Left lung (tissue), 10 donors: Measurements from ENCODE around the gene PCBD2. TPM values are rescaled to one million over a fixed set of nuclear protein-coding genes. Genes with fewer than 3 reads are reported as not detected.

ENCODE experiments used
- ATAC-seq: fragments of 200-7000 bp; cut with Tn5 transposase; one replicate; pipeline ENCODE4 v1.9.1; 2020; ENCODE audit warnings: moderate library complexity
- DNase-seq, 4 donors: peaks; one replicate each; pipeline ENCODE4 v3.0.0-alpha.2; 2013 to 2020
- H3K27ac ChIP-seq, 2 donors: fragments of 200-600 bp; sonication (generic) in 1 of 2; one replicate each; pipeline versions ENCODE4 v1.5.0 to v1.8.0; 2020 to 2021
- H3K27me3 ChIP-seq, 2 donors: fragments of 200-600 bp; sonication (generic) in 1 of 2; one replicate each; pipeline versions ENCODE4 v1.5.0 to v1.8.0; 2020 to 2021
- H3K36me3 ChIP-seq, 2 donors: fragments of 200-600 bp; sonication (generic) in 1 of 2; one replicate each; pipeline versions ENCODE4 v1.5.0 to v1.8.0; 2020 to 2021
- H3K4me1 ChIP-seq, 2 donors: fragments of 200-600 bp; one replicate each; pipeline ENCODE4 v1.8.0; 2021
- H3K4me3 ChIP-seq, 2 donors: fragments of 200-600 bp; sonication (generic) in 1 of 2; one replicate each; pipeline versions ENCODE4 v1.5.0 to v1.8.0; 2020 to 2021; ENCODE audit warnings: mild to moderate bottlenecking in 1 of 2
- H3K9me3 ChIP-seq, 2 donors: fragments of 200-600 bp; sonication (generic) in 1 of 2; one replicate each; pipeline versions ENCODE4 v1.5.0 to v1.8.0; 2020 to 2021
- intact Hi-C, 2 donors: fragments of 100-400 bp; cut with DNase I; formaldehyde crosslinking; loops; one replicate each; pipeline versions ENCODE4 v1.11.2 to v1.14.2; 2022
- microRNA-seq, 2 donors: library from miRNA; unstranded; fragments of <30 nt; microRNA quantifications; one replicate each; pipeline ENCODE4, GENCODE V29; 2019
- polyA plus RNA-seq, 6 donors: library from polyadenylated mRNA; unstranded; fragments of 120-200 nt; gene quantifications; one replicate each; pipeline ENCODE4 v1.2.1, GENCODE V29; 2013; ENCODE audit not compliant: insufficient read length in 6 of 6
- total RNA-seq, 2 donors: library from RNA; stranded (reverse); fragmentation: NEBNext Ultra II Directional; extraction: Animal tissue kit (Norgen Biotek cat#: 25700); gene quantifications; one replicate each; pipeline ENCODE4 v1.2.1, GENCODE V29; 2021
- TF ChIP-seq, protein P1 (sequence below), 2 donors: fragments of 200-600 bp; sonication (generic) in 1 of 2; IDR thresholded peaks; one replicate each; pipeline versions ENCODE4 v1.5.0 to v1.8.0; 2021; ENCODE audit warnings: antibody characterized with exemption in 2 of 2
- donor health status: DM: no; HTN: yes; CAD: no.
- donor health status: DM: no; HTN: no; CAD: no.

PCBD2 gene
- total and polyA plus RNA-seq, 8 donors = 9.8 to 17.7 (median 13.5) TPM

DNA sequence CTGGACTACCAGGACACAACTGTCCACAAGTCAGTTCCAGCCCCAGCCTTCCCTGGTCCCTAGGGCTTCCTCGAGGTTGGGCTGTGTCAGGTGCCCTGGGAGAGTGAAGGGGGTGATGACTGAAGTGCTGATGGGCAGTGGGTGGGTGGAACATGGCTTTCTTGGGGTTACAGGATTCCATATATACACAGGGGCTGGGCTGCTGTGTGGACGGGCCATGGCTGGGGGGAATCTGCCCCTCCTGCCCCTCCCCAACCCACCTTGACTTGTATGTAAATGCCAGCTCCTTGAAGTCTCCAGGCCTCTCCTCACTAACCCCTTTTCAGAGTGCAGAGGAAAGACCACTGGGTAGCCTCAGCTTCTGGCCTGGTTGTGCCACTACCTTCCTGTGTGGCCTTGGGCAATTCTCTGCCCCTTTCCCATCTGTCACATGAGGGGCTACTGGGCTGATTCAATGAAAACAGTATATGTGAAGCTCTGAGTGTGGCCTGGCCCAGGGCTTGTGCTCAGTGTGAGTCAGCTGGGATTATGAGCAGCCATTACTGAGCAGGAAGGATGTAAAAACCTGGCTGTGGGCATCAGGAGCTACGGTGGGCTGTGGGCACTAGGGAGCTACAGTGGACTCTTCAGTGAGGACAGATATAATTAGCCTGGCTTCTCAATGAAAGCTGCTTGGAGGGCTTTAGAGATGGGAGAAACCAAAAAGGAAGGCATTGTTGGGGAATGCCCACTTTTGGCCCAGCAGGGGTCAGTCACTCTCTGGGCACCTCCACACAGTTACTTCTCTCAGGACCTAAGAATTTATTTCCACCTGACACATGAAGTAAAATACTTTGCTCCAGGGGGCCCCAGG lies 105.8 kb downstream of the PCBD2 start:
- TF ChIP-seq, protein P1, sequence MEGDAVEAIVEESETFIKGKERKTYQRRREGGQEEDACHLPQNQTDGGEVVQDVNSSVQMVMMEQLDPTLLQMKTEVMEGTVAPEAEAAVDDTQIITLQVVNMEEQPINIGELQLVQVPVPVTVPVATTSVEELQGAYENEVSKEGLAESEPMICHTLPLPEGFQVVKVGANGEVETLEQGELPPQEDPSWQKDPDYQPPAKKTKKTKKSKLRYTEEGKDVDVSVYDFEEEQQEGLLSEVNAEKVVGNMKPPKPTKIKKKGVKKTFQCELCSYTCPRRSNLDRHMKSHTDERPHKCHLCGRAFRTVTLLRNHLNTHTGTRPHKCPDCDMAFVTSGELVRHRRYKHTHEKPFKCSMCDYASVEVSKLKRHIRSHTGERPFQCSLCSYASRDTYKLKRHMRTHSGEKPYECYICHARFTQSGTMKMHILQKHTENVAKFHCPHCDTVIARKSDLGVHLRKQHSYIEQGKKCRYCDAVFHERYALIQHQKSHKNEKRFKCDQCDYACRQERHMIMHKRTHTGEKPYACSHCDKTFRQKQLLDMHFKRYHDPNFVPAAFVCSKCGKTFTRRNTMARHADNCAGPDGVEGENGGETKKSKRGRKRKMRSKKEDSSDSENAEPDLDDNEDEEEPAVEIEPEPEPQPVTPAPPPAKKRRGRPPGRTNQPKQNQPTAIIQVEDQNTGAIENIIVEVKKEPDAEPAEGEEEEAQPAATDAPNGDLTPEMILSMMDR (IDR thresholded peaks at IDR 0.05) = no peak
- no peaks in the 10 kb centered on the region for H3K27me3 ChIP-seq
- no peak overlapping the region for H3K27ac ChIP-seq
- no peaks in the 10 kb centered on the region for H3K36me3 ChIP-seq
- no peak overlapping the region for H3K4me3 ChIP-seq
- peak in 1 of 4 donors; percentile 34 for DNase-seq
- intact Hi-C loops = no loop called here
- no peaks in the 10 kb centered on the region for H3K9me3 ChIP-seq
- no peaks in the 10 kb centered on the region for H3K4me1 ChIP-seq
- ATAC-seq = no peak

- intact Hi-C loops = no loop called here
- peak in 1 of 4 donors; percentile 19 for DNase-seq
- no peaks in the 10 kb centered on the region for H3K9me3 ChIP-seq
- TF ChIP-seq, protein P1 (IDR thresholded peaks at IDR 0.05) = no peak
- no peak overlapping the region for H3K4me3 ChIP-seq
- no peaks in the 10 kb centered on the region for H3K36me3 ChIP-seq
- H3K27ac ChIP-seq = no peak overlapping the region
- H3K27me3 ChIP-seq = no peaks in the 10 kb centered on the region
- no peak for ATAC-seq
- H3K4me1 ChIP-seq = no peaks in the 10 kb centered on the region
Observed at GRCh38 chr5:135011355-135012032, 106.6 kb downstream of the PCBD2 start.

GRCh38 chr5:135012033-135012588 lies 107.2 kb downstream of the PCBD2 start:
- Histone ChIP-seq H3K36me3 (no peaks in the 10 kb centered on the region), H3K27ac (no peak overlapping the region), H3K4me3 (no peak overlapping the region), H3K9me3 (no peaks in the 10 kb centered on the region), H3K27me3 (no peaks in the 10 kb centered on the region), H3K4me1 (no peaks in the 10 kb centered on the region)
- TF ChIP-seq, protein P1 (IDR thresholded peaks at IDR 0.05) = no peak
- DNase-seq (peak in 1 of 4 donors; percentile 26), ATAC-seq (no peak)
- intact Hi-C loops = no loop called here

Small RNAs within 50 kb of the gene (microRNA-seq; reads per million reads assigned to microRNA genes)
- 0 reads per million in 2 donors for gene MIR4461

Other genes with a start within 250 kb of the PCBD2 start
- 10 to 100 TPM; 23.6 to 31.4 TPM for gene CAMLG, start 166.6 kb upstream of the PCBD2 start, total RNA-seq
- 10 to 100 TPM; 66.8 to 71.6 (median 69.2) TPM for gene CAMLG, start 166.6 kb upstream of the PCBD2 start, polyA plus RNA-seq
- gene DDX46, start 146.4 kb upstream of the PCBD2 start, total RNA-seq = 10 to 100 TPM; 35.4 to 48.0 TPM
- 100 to 1,000 TPM in 1 of 6 donors, 10 to 100 TPM in 5; 81.8 to 105 (median 89.6) TPM for gene DDX46, start 146.4 kb upstream of the PCBD2 start, polyA plus RNA-seq
- gene C5orf24, start 59.2 kb upstream of the PCBD2 start, total RNA-seq = 10 to 100 TPM; 50.8 to 64.4 TPM
- 10 to 100 TPM; 73.3 to 86.3 (median 77.8) TPM for gene C5orf24, start 59.2 kb upstream of the PCBD2 start, polyA plus RNA-seq
- gene TXNDC15, start 30.8 kb upstream of the PCBD2 start, total RNA-seq = 10 to 100 TPM; 61.9 to 78.2 TPM
- gene TXNDC15, start 30.8 kb upstream of the PCBD2 start, polyA plus RNA-seq = 10 to 100 TPM; 61.7 to 88.9 (median 75.7) TPM
- under 1 TPM; 0.42 to 0.85 TPM for gene CATSPER3, start 62.8 kb downstream of the PCBD2 start, total RNA-seq
- gene CATSPER3, start 62.8 kb downstream of the PCBD2 start, polyA plus RNA-seq = 1 to 10 TPM in 4 of 6 donors, under 1 TPM in 2; 0.81 to 1.6 (median 1.1) TPM
- gene PITX1, start 129.1 kb downstream of the PCBD2 start, total RNA-seq = under 1 TPM; 0.18 to 0.38 TPM
- gene PITX1, start 129.1 kb downstream of the PCBD2 start, polyA plus RNA-seq = under 1 TPM in 5 of 6 donors, not detected in 1; 0.17 to 0.68 (median 0.32) TPM